Endothelial cell of umbilical vein (primary cell): ENCODE results near the gene GSK3A. TPM values are rescaled to one million over a fixed set of nuclear protein-coding genes. Genes with fewer than 3 reads are reported as not detected.

Experiments
- BruUV-seq: library from RNA; stranded (reverse); fragments of 400-500 nt; replicated peaks from 2 replicates; lab custom pipeline; 2021; lab: Mats Ljungman, UMichigan
- CTCF ChIA-PET: fragments of 300-600, 350-600 bp; sonication (Branson Sonifier 250); formaldehyde crosslinking; loops from one replicate; lab custom pipeline; 2021; ENCODE audit warnings: antibody characterized with exemption, inconsistent platforms; lab: Charles Lee
- POLR2A ChIA-PET: fragments of 300-600, 350-600 bp; sonication (Branson Sonifier 250); formaldehyde crosslinking; loops from one replicate; lab custom pipeline; 2021; ENCODE audit warnings: antibody characterized with exemption, inconsistent platforms; lab: Charles Lee
- DNase-seq: peaks from one replicate; pipeline ENCODE4 v3.0.0-alpha.2; 2011; ENCODE audit warnings: low read depth, low spot score
- FAIRE-seq: peaks from 2 replicates; lab custom pipeline; 2011; peaks lifted over from hg19 to GRCh38; lab: Jason Lieb, UNC
- H2AFZ ChIP-seq: 2 replicates; pipeline ENCODE4 v1.6.0; 2012; ENCODE audit warnings: low read depth, low read length, control low read depth, inconsistent platforms
- H3K27ac ChIP-seq: 2 replicates; pipeline ENCODE4 v1.5.1; 2011; ENCODE audit warnings: low read depth, mild to moderate bottlenecking, control low read depth, low read length, moderate library complexity; ENCODE audit not compliant: insufficient read depth
- H3K27me3 ChIP-seq, 2 experiments: 2 replicates each; pipeline versions ENCODE4 v1.6.0 to v1.6.1; 2011; ENCODE audit warnings: low read length in 2 of 2, mixed read lengths in 1 of 2; ENCODE audit not compliant: control insufficient read depth in 2 of 2, insufficient read depth in 2 of 2
- H3K36me3 ChIP-seq, 2 experiments: 2 replicates in 1 of 2; 3 replicates in 1 of 2; pipeline ENCODE4 v1.5.1; 2011; ENCODE audit warnings: low read length in 2 of 2, mild to moderate bottlenecking in 1 of 2, moderate library complexity in 1 of 2; ENCODE audit not compliant: control insufficient read depth in 2 of 2, insufficient read depth in 2 of 2; ENCODE audit errors: extremely low read depth in 1 of 2
- H3K4me1 ChIP-seq: 3 replicates; pipeline ENCODE4 v1.5.1; 2011; ENCODE audit warnings: mild to moderate bottlenecking, low read length; ENCODE audit not compliant: control insufficient read depth, insufficient read depth; ENCODE audit errors: extremely low read depth
- H3K4me2 ChIP-seq: 2 replicates; pipeline ENCODE4 v1.6.1; 2011; ENCODE audit warnings: low read length, control low read depth, mixed read lengths; ENCODE audit not compliant: insufficient read depth
- H3K4me3 ChIP-seq, 3 experiments: fragments of 200-600 bp in 1 of 3; sonication (generic), shearing (Covaris generic) in 1 of 3; replicated peaks in 1 of 3; 2 replicates each; pipeline ENCODE4 v1.5.1; 2011 to 2016; ENCODE audit warnings: control low read depth in 3 of 3, low read length in 3 of 3, mild to moderate bottlenecking in 2 of 3, inconsistent platforms in 1 of 3, low read depth in 1 of 3, moderate library complexity in 1 of 3; ENCODE audit not compliant: insufficient read depth in 1 of 3
- H3K79me2 ChIP-seq: 2 replicates; pipeline ENCODE4 v1.6.0; 2012; ENCODE audit warnings: low read length, inconsistent platforms; ENCODE audit not compliant: control insufficient read depth, insufficient read depth
- H3K9ac ChIP-seq: replicated peaks from 2 replicates; pipeline ENCODE3; 2011; ENCODE audit warnings: low read length, control low read depth; ENCODE audit not compliant: insufficient read depth; ENCODE audit errors: extremely low read depth
- H3K9me1 ChIP-seq: replicated peaks from 3 replicates; pipeline ENCODE4 v1.6.0; 2011; ENCODE audit warnings: mild to moderate bottlenecking, low read length; ENCODE audit not compliant: control insufficient read depth, insufficient read depth; ENCODE audit errors: extremely low read depth
- H3K9me3 ChIP-seq: replicated peaks from 2 replicates; pipeline ENCODE4 v1.5.1; 2012; ENCODE audit warnings: low read length, inconsistent platforms; ENCODE audit not compliant: control insufficient read depth, insufficient read depth
- H4K20me1 ChIP-seq: replicated peaks from 2 replicates; pipeline ENCODE3; 2011; ENCODE audit warnings: mild to moderate bottlenecking, low read length; ENCODE audit not compliant: control insufficient read depth, insufficient read depth; ENCODE audit errors: extremely low read depth
- CTCF ChIP-seq, 2 donors: IDR thresholded peaks; 1 replicate in 1 of 2; 2 replicates in 1 of 2; pipeline ENCODE4 v1.5.1; 2011; ENCODE audit warnings: low read length in 2 of 2, mild to moderate bottlenecking in 2 of 2, moderate library complexity in 2 of 2, control low read depth in 1 of 2, inconsistent platforms in 1 of 2, low read depth in 1 of 2; ENCODE audit not compliant: insufficient read depth in 1 of 2; ENCODE audit errors: extremely low read depth in 1 of 2
- EZH2 ChIP-seq: IDR thresholded peaks from 2 replicates; pipeline ENCODE4 v1.6.1; 2012; ENCODE audit warnings: borderline replicate concordance, low read depth, mild to moderate bottlenecking, moderate library complexity, low read length, inconsistent platforms; ENCODE audit not compliant: severe bottlenecking
- FOS ChIP-seq: IDR thresholded peaks from 2 replicates; pipeline ENCODE4 v1.6.1; 2011; ENCODE audit warnings: mild to moderate bottlenecking, low read length, moderate library complexity, borderline replicate concordance; ENCODE audit not compliant: insufficient read depth
- GATA2 ChIP-seq: IDR thresholded peaks from 2 replicates; pipeline ENCODE4 v1.7.0; 2011; ENCODE audit warnings: low read depth, mild to moderate bottlenecking, moderate library complexity, mixed read lengths, low read length; ENCODE audit not compliant: insufficient read length, insufficient read depth
- JUN ChIP-seq: IDR thresholded peaks from 2 replicates; pipeline ENCODE4 v1.6.1; 2011; ENCODE audit warnings: borderline replicate concordance, low read depth; ENCODE audit not compliant: insufficient read length, insufficient read depth
- MYC ChIP-seq: IDR thresholded peaks from one replicate; pipeline ENCODE4 v1.6.1; 2011; ENCODE audit warnings: mild to moderate bottlenecking, low read depth, low read length
- POLR2A ChIP-seq: IDR thresholded peaks from 2 replicates; pipeline ENCODE4 v1.6.1; 2012; ENCODE audit warnings: low read depth, mild to moderate bottlenecking, control low read depth, low read length
- POLR2AphosphoS5 ChIP-seq: IDR thresholded peaks from 2 replicates; pipeline ENCODE4 v1.6.1; 2012; ENCODE audit warnings: low read depth, mild to moderate bottlenecking, control low read depth, low read length, moderate library complexity; ENCODE audit not compliant: insufficient read depth
- dilution Hi-C: fragments of 300-500 bp; cut with MboI; formaldehyde crosslinking; loops from one replicate; pipeline ENCODE4 v1.15.0; 2019; ENCODE audit warnings: low sequenced_read_pairs; ENCODE audit not compliant: extremely low pct_ligation_motif_present
- intact Hi-C: fragments of 100-400 bp; cut with micrococcal nuclease; formaldehyde crosslinking; loops from one replicate; pipeline ENCODE4 v1.10.0; 2022
- polyA plus RNA-seq, 4 experiments: library from polyadenylated mRNA; depleted of rRNA in 3 of 4; stranded (reverse) in 3 of 4; unstranded in 1 of 4; fragments of >200 nt; gene quantifications; 2 replicates each; pipeline versions ENCODE4 v1.2.1 to v1.2.3, GENCODE V29; 2011 to 2012; ENCODE audit warnings: missing spikeins in 1 of 4
- total RNA-seq: library from RNA; stranded (reverse); gene quantifications from 2 replicates; pipeline ENCODE4 v1.2.3, GENCODE V29; 2021
- TF ChIP-seq, protein P1 (sequence below): IDR thresholded peaks from 2 replicates; pipeline ENCODE4 v1.6.1; 2011; ENCODE audit not compliant: insufficient read depth, insufficient read length

The GSK3A gene
- total and polyA plus RNA-seq, 2 donors (not counting 3 experiments of a cell fraction or from before 2014, with no cell fraction given): 49.5 to 73.7 TPM

DNA sequence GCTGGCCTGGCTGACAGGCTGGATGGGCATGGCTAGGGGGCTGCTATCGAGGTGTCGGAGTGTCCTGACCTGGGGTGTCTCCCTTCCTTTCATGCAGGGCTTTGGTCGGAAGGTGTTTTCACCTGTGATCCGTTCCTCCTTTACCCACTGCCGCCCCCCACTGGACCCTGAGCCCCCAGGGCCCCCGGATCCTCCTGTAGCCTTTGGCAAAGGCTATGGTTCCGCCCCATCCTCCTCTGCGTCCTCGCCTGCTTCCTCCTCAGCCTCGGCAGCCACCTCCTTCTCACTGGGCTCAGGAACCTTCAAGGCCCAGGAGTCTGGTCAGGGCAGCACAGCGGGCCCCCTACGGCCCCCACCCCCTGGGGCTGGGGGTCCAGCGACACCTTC, 47.7 kb upstream of the GSK3A start:
- POLR2A ChIA-PET: no interaction called here
- no TSS peak for BruUV-seq
- Histone ChIP-seq H3K79me2 (peaks cover 10% of the 10 kb centered on the region), H3K9me3 (no peaks in the 10 kb centered on the region), H3K9ac (no peak overlapping the region), H3K27me3 (no peaks in the 10 kb centered on the region), H3K4me1 (peaks cover 12% of the 10 kb centered on the region), H3K27ac (no peak overlapping the region), H3K36me3 (peaks cover 14 to 73% of the 10 kb centered on the region in 2 experiments), H4K20me1 (no peaks in the 10 kb centered on the region), H2AFZ (no peak overlapping the region), H3K4me2 (no peak overlapping the region), H3K9me1 (no peaks in the 10 kb centered on the region), H3K4me3 (no peak overlapping the region)
- CTCF ChIA-PET: interaction anchor here (0.7 to 2.3 kb wide), 5 partner anchors 10 to 114 kb away, joined by 3 to 15 read pairs (median 4); no protein-coding TSS in a partner anchor
- no peak for TF ChIP-seq POLR2AphosphoS5
- no peak for TF ChIP-seq MYC
- no peak for TF ChIP-seq EZH2
- TF ChIP-seq JUN: no peak
- no peak for TF ChIP-seq FOS
- TF ChIP-seq CTCF (IDR thresholded peaks at IDR 0.05; ENCODE audit: extremely low read depth in 1 of 2, insufficient read depth in 1 of 2, low read depth in 1 of 2, low read length in 2 of 2): no peak
- TF ChIP-seq GATA2: no peak
- no peak for TF ChIP-seq POLR2A
- TF ChIP-seq, protein P1, sequence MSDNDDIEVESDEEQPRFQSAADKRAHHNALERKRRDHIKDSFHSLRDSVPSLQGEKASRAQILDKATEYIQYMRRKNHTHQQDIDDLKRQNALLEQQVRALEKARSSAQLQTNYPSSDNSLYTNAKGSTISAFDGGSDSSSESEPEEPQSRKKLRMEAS: no peak
- FAIRE-seq (no peak), DNase-seq (no peak)
- dilution Hi-C loops: no loop called here
- intact Hi-C loops: no loop called here
